K562 (cell line): ENCODE results near the gene RIMOC1. TPM values are rescaled to one million over a fixed set of nuclear protein-coding genes. Genes with fewer than 3 reads are reported as not detected.

Experiments
- ATAC-seq: fragments of 200-7000 bp; cut with Tn5 transposase; 3 replicates; pipeline ENCODE4 v1.9.1; 2020; ENCODE audit warnings: moderate library complexity
- BruUV-seq: library from RNA; stranded (reverse); fragments of 400-500 nt; replicated peaks from 2 replicates; lab custom pipeline; 2021; lab: Mats Ljungman, UMichigan
- CTCF ChIA-PET: fragments of 300-600 bp; formaldehyde crosslinking; extraction: SDS; loops from one replicate; lab custom pipeline; 2021; ENCODE audit warnings: low intra/inter-chr PET ratio; lab: Yijun Ruan, JAX
- POLR2A ChIA-PET: fragments of 300-600, 350-650 bp; sonication (Branson Sonifier 250); formaldehyde crosslinking; extraction: SDS; loops from one replicate; lab custom pipeline; 2021; ENCODE audit warnings: antibody characterized with exemption, inconsistent platforms; lab: Yijun Ruan, JAX
- DNase-seq, 4 experiments: peaks; one replicate each; pipeline versions ENCODE4 v3.0.0 to v3.0.0-alpha.2; 2011 to 2018; ENCODE audit warnings: low spot score in 3 of 4, mixed read lengths in 3 of 4; ENCODE audit errors: extremely low read depth in 1 of 4
- FAIRE-seq: peaks from 2 replicates; lab custom pipeline; 2011; peaks lifted over from hg19 to GRCh38; lab: Jason Lieb, UNC
- H2AFZ ChIP-seq: 2 replicates; pipeline ENCODE4 v1.6.0; 2011; ENCODE audit warnings: low read depth, low read length, control low read depth, inconsistent platforms
- H3K27ac ChIP-seq: fragments of 200-600 bp; 3 replicates; pipeline ENCODE4 v1.8.0; 2011; ENCODE audit warnings: low read depth, mild to moderate bottlenecking, control low read depth, inconsistent platforms, low read length, moderate library complexity, mixed read lengths; ENCODE audit errors: extremely low read depth
- H3K27me3 ChIP-seq, 2 experiments: fragments of 300-600 bp in 1 of 2; 2 replicates in 1 of 2; 3 replicates in 1 of 2; pipeline versions ENCODE4 v1.6.0 to v1.8.0; 2011; ENCODE audit warnings: inconsistent platforms in 2 of 2, low read length in 2 of 2, mild to moderate bottlenecking in 1 of 2, mixed read lengths in 1 of 2, moderate library complexity in 1 of 2; ENCODE audit not compliant: control insufficient read depth in 2 of 2, insufficient read depth in 2 of 2
- H3K36me3 ChIP-seq: fragments of 300-600 bp; 3 replicates; pipeline ENCODE4 v1.8.0; 2011; ENCODE audit warnings: mild to moderate bottlenecking, low read length, inconsistent platforms; ENCODE audit not compliant: control insufficient read depth, insufficient read depth
- H3K4me1 ChIP-seq, 2 experiments: fragments of 200-600 bp in 1 of 2; replicated peaks in 1 of 2; 2 replicates in 1 of 2; 3 replicates in 1 of 2; pipeline versions ENCODE4 v1.5.1 to v1.8.0; 2011; ENCODE audit warnings: inconsistent platforms in 2 of 2, low read length in 2 of 2, mild to moderate bottlenecking in 1 of 2, mixed read lengths in 1 of 2, moderate library complexity in 1 of 2; ENCODE audit not compliant: control insufficient read depth in 2 of 2, insufficient read depth in 2 of 2
- H3K4me2 ChIP-seq: 2 replicates; pipeline ENCODE4 v1.6.1; 2011; ENCODE audit warnings: low read length, control low read depth, inconsistent platforms, mixed read lengths; ENCODE audit not compliant: insufficient read depth
- H3K4me3 ChIP-seq: fragments of 200-600 bp; sonication (generic), shearing (Covaris generic); 2 replicates; pipeline ENCODE4 v1.5.1; 2016; ENCODE audit warnings: control low read depth, inconsistent platforms
- H3K79me2 ChIP-seq: fragments of 200-600 bp; 3 replicates; pipeline ENCODE4 v1.8.0; 2011; ENCODE audit warnings: low read length, inconsistent platforms; ENCODE audit not compliant: control insufficient read depth, insufficient read depth
- H3K9ac ChIP-seq, 2 experiments: 2 replicates each; pipeline versions ENCODE4 v1.6.0 to v1.6.1; 2011; ENCODE audit warnings: low read depth in 2 of 2, low read length in 2 of 2, control low read depth in 1 of 2, inconsistent platforms in 1 of 2, mild to moderate bottlenecking in 1 of 2, mixed read lengths in 1 of 2; ENCODE audit not compliant: insufficient read depth in 1 of 2
- H3K9me1 ChIP-seq: one replicate; pipeline ENCODE4 v1.6.0; 2011; ENCODE audit warnings: inconsistent platforms, mild to moderate bottlenecking, low read length, moderate library complexity; ENCODE audit not compliant: control insufficient read depth, insufficient read depth
- H3K9me3 ChIP-seq: replicated peaks from 2 replicates; pipeline ENCODE4 v1.5.1; 2011; ENCODE audit warnings: low read depth, low read length, inconsistent platforms; ENCODE audit not compliant: control insufficient read depth, insufficient read depth
- H4K20me1 ChIP-seq: replicated peaks from 2 replicates; pipeline ENCODE4 v1.6.1; 2011; ENCODE audit warnings: low read length, inconsistent platforms, mixed read lengths; ENCODE audit not compliant: control insufficient read depth, insufficient read depth
- ATF7 ChIP-seq: fragments of 450-650 bp; IDR thresholded peaks from 2 replicates; pipeline ENCODE4 v1.7.1; 2014; ENCODE audit warnings: mild to moderate bottlenecking, moderate library complexity
- BHLHE40 ChIP-seq: IDR thresholded peaks from 2 replicates; pipeline ENCODE4 v1.6.1; 2011; ENCODE audit warnings: low read length, improper control_type of control experiment
- CBFA2T3 ChIP-seq: fragments of 450-650 bp; IDR thresholded peaks from 2 replicates; pipeline ENCODE4 v1.6.1; 2017
- CHCHD3 ChIP-seq: fragments of 250-450 bp; sonication (Bioruptor Pico); IDR thresholded peaks from 2 replicates; pipeline ENCODE4 v2.1.2; 2022; ENCODE audit warnings: mild to moderate bottlenecking
- ELK1 ChIP-seq: sonication (generic); formaldehyde crosslinking; IDR thresholded peaks from 2 replicates; pipeline ENCODE4 v1.8.1; 2022; ENCODE audit warnings: missing genetic modification reagents
- ERF ChIP-seq: fragments of 450-650 bp; formaldehyde crosslinking; IDR thresholded peaks from 2 replicates; pipeline ENCODE4 v1.4.0; 2020; ENCODE audit warnings: mild to moderate bottlenecking, mixed read lengths
- GABPA ChIP-seq: fragments of 200-800 bp; sonication (Bioruptor generic); conservative IDR thresholded peaks from 2 replicates; pipeline ENCODE4 v1.6.1; 2016; ENCODE audit warnings: low read depth, missing genetic modification characterization, missing compliant biosample characterization
- HDGF ChIP-seq: fragments of 450-650 bp; IDR thresholded peaks from 2 replicates; pipeline ENCODE4 v1.6.1; 2016
- HNRNPH1 ChIP-seq: fragments of 200-400 bp; formaldehyde crosslinking; optimal IDR thresholded peaks from 2 replicates; pipeline ENCODE3; 2017; ENCODE audit warnings: low read depth, mild to moderate bottlenecking, low read length, moderate library complexity
- ILK ChIP-seq: fragments of 450-650 bp; IDR thresholded peaks from 2 replicates; pipeline ENCODE4 v1.6.1; 2016; ENCODE audit warnings: missing genetic modification characterization, low read depth, mild to moderate bottlenecking, missing compliant biosample characterization, moderate library complexity, borderline replicate concordance
- KDM5B ChIP-seq: fragments of 200-600 bp; sonication (generic); IDR thresholded peaks from 2 replicates; pipeline ENCODE4 v1.6.1; 2012; ENCODE audit warnings: low read depth, mild to moderate bottlenecking, moderate library complexity, low read length, control low read depth, inconsistent platforms; ENCODE audit not compliant: insufficient replicate concordance
- KLF6 ChIP-seq: fragments of 250-450 bp; sonication (Bioruptor Pico); IDR thresholded peaks from 2 replicates; pipeline ENCODE4 v1.4.0; 2020; ENCODE audit warnings: mild to moderate bottlenecking, moderate library complexity, borderline replicate concordance
- L3MBTL2 ChIP-seq: fragments of 450-650 bp; IDR thresholded peaks from 2 replicates; pipeline ENCODE4 v1.6.1; 2016; ENCODE audit warnings: mild to moderate bottlenecking, moderate library complexity
- MCM2 ChIP-seq: fragments of 450-650 bp; IDR thresholded peaks from 2 replicates; pipeline ENCODE4 v1.6.1; 2017; ENCODE audit warnings: low read depth, mild to moderate bottlenecking
- NCOA1 ChIP-seq: fragments of 450-650 bp; IDR thresholded peaks from 2 replicates; pipeline ENCODE4 v1.6.1; 2016; ENCODE audit warnings: low read depth
- PTTG1 ChIP-seq: fragments of 450-650 bp; IDR thresholded peaks from 2 replicates; pipeline ENCODE4 v1.6.1; 2016; ENCODE audit warnings: low read depth, mild to moderate bottlenecking, missing genetic modification characterization, missing compliant biosample characterization
- SMAD4 ChIP-seq: fragments of 250-450 bp; sonication (Bioruptor Pico); conservative IDR thresholded peaks from 2 replicates; pipeline ENCODE4 v1.8.0; 2021; ENCODE audit warnings: inconsistent platforms, mild to moderate bottlenecking, moderate library complexity
- TBL1XR1 ChIP-seq, 2 experiments: IDR thresholded peaks; 2 replicates each; pipeline ENCODE4 v1.6.1; 2012; ENCODE audit warnings: improper control_type of control experiment in 2 of 2, low read length in 2 of 2, mild to moderate bottlenecking in 1 of 2
- ZFP30 ChIP-seq: fragments of 250-450 bp; sonication (Bioruptor Pico); IDR thresholded peaks from 2 replicates; pipeline ENCODE4 v1.8.0; 2022; ENCODE audit warnings: moderate library complexity, mild to moderate bottlenecking, inconsistent platforms, borderline replicate concordance
- ZFX ChIP-seq: sonication (generic); formaldehyde crosslinking; IDR thresholded peaks from 2 replicates; pipeline ENCODE4 v1.8.0; 2022; ENCODE audit warnings: mild to moderate bottlenecking, missing genetic modification reagents, moderate library complexity
- ZNF239 ChIP-seq: fragments of 250-450 bp; sonication (Bioruptor Pico); IDR thresholded peaks from 2 replicates; pipeline ENCODE4 v1.4.0; 2020; ENCODE audit warnings: mild to moderate bottlenecking
- ZNF24 ChIP-seq: fragments of 450-650 bp; IDR thresholded peaks from 2 replicates; pipeline ENCODE4 v1.6.1; 2016
- ZNF311 ChIP-seq: fragments of 250-450 bp; sonication (Bioruptor Pico); IDR thresholded peaks from 2 replicates; pipeline ENCODE4 v1.4.0; 2020; ENCODE audit warnings: mild to moderate bottlenecking, moderate library complexity
- ZNF551 ChIP-seq: fragments of 250-450 bp; sonication (Bioruptor Pico); IDR thresholded peaks from 2 replicates; pipeline ENCODE4 v1.5.0; 2021; ENCODE audit warnings: mild to moderate bottlenecking, moderate library complexity
- ZNF76 ChIP-seq: fragments of 250-450 bp; sonication (Bioruptor Pico); IDR thresholded peaks from 2 replicates; pipeline ENCODE4 v1.4.0; 2020; ENCODE audit warnings: mild to moderate bottlenecking, moderate library complexity, borderline replicate concordance
- ZNF766 ChIP-seq: fragments of 200-800 bp; sonication (Bioruptor generic); conservative IDR thresholded peaks from 2 replicates; pipeline ENCODE4 v1.6.1; 2016; ENCODE audit warnings: missing genetic modification characterization, missing compliant biosample characterization
- WGBS: fragments of 100-300 bp; shearing (Covaris generic); methylation state at CpG from one replicate; pipeline ENCODE4 v1.1.6; 2016; ENCODE audit warnings: low coverage, mixed read lengths; ENCODE audit not compliant: insufficient coverage; ENCODE audit errors: missing lambda C conversion rate; 5-methylcytosine and 5-hydroxymethylcytosine counted together
- in situ Hi-C: fragments of 300-500 bp; cut with MboI; formaldehyde crosslinking; loops from 4 replicates; pipeline ENCODE4 v1.15.0; 2018; ENCODE audit warnings: inconsistent platforms, mixed read lengths
- intact Hi-C: fragments of 100-400 bp; cut with micrococcal nuclease; formaldehyde crosslinking; loops from 2 replicates; pipeline ENCODE4 v1.14.2; 2022
- polyA plus RNA-seq, 8 experiments: library from polyadenylated mRNA; depleted of rRNA in 4 of 8; stranded (reverse) in 5 of 8; unstranded in 3 of 8; fragments of >200 nt; fragmentation: Nextera tagmentation in 2 of 8; fragmentation: Illumina TruSeq in 1 of 8; extraction: Ambion mirVana in 2 of 8; extraction: Trizol in 1 of 8; gene quantifications; 2 replicates each; pipeline versions ENCODE4 v1.2.1 to v1.2.3, GENCODE V29; 2011 to 2014; ENCODE audit warnings: inconsistent platforms in 1 of 8, missing spikeins in 1 of 8
- total RNA-seq, 7 experiments: library from RNA; depleted of rRNA in 6 of 7; stranded (reverse); fragments of >200 nt in 6 of 7; fragmentation: Illumina TruSeq in 2 of 7; extraction: Trizol in 2 of 7; gene quantifications; 2 replicates each; pipeline versions ENCODE4 v1.2.1 to v1.2.3, GENCODE V29; 2011 to 2021; ENCODE audit warnings: low replicate concordance in 1 of 7

Gene RIMOC1
- total and polyA plus RNA-seq, 9 of the 15 experiments (the other 6 are each of a cell fraction or from before 2014, with no cell fraction given), result 11.6 to 63.1 (median 30.8) TPM

DNA sequence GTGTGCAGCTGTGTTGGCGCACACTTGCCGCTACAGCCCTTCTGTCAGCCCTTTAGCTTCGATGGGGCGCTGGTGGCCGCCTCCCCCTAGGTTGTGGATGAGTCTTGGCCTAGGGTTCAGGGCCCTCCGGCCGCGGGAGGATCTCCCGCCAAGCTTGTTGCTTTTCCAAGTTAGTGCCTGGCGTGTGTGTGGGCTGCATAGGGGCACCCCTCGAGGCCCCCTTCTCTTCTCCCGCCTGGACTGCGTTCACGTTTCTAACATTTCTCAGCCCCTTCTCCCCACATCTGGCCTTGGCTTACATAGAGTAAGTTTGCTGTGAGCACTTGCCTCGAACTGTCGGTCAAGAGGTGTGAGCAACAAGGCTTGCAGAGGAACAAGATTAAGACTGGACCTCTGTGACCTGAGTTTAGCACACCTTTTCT lies 33.5 kb upstream of the RIMOC1 start:
- Histone ChIP-seq H3K9me3 (no peaks in the 10 kb centered on the region), H2AFZ (peak overlapping the region; percentile 88), H3K27ac (peak overlapping the region; percentile 79), H3K36me3 (peaks cover 10% of the 10 kb centered on the region; the same call in 2 of the 3 replicates), H3K4me3 (peak overlapping the region; percentile 57), H3K4me1 (peaks cover 14 to 16% of the 10 kb centered on the region in 2 experiments; a peak in 4 of 5 replicates), H3K27me3 (no peaks in the 10 kb centered on the region), H3K9me1 (no peaks in the 10 kb centered on the region), H4K20me1 (no peaks in the 10 kb centered on the region), H3K79me2 (peaks cover 42% of the 10 kb centered on the region), H3K9ac (peak overlapping the region; percentile 81 to 92), H3K4me2 (peak overlapping the region; percentile 80)
- POLR2A ChIA-PET, result interaction anchor here (0.7 to 1.0 kb wide), 4 partner anchors 8 to 203 kb away, joined by 3 to 4 read pairs (median 4); no protein-coding TSS in a partner anchor
- peak; percentile 77 for FAIRE-seq
- CTCF ChIA-PET, result no interaction called here
- no peak for DNase-seq
- 7% methylated on average over 16 of the region's 16 CpGs for WGBS
- intact Hi-C loops (loop anchor here (1.0 kb wide), 1 partner anchor 34 kb away; the partner anchor contains the start of gene RIMOC1), in situ Hi-C loops (loop anchor here (25.0 kb wide), 2 partner anchors 717 to 892 kb away; partner anchors contain the start of gene CCDC152)
- TSS peak; percentile 44 for BruUV-seq
- no peak; the same call in 2 of the 3 replicates for ATAC-seq
- TF ChIP-seq SMAD4 (CRISPR knock-in tag) (peak; percentile 76), BHLHE40 (0 out of 2 replicates have a peak, but pooled peaks have one; percentile 2), ZFX (CRISPR knock-in tag) (peak; percentile 64), HDGF (no peak), ZNF311 (CRISPR knock-in tag) (no peak), ATF7 (0 out of 2 replicates have a peak, but pooled peaks have one; percentile 25), PTTG1 (tag) (no peak), CBFA2T3 (no peak), KLF6 (CRISPR knock-in tag) (0 out of 2 replicates have a peak, but pooled peaks have one; percentile 1), ILK (tag) (no peak), ZNF24 (0 out of 2 replicates have a peak, but pooled peaks have one; percentile 0), TBL1XR1 (IDR thresholded peaks at IDR 0.05; ENCODE audit: low read length in 2 of 2) (no peak), L3MBTL2 (peak; percentile 88), ELK1 (CRISPR knock-in tag) (no peak), ERF (CRISPR knock-in tag) (no peak), ZNF76 (0 out of 2 replicates have a peak, but pooled peaks have one; percentile 53), ZNF239 (CRISPR knock-in tag) (no peak), KDM5B (peak; percentile 6), MCM2 (no peak), ZNF551 (CRISPR knock-in tag) (no peak), NCOA1 (no peak), ZNF766 (CRISPR knock-in tag) (no peak), GABPA (tag) (peak; percentile 19; the same call in 1 of the 2 replicates), HNRNPH1 (no peak), CHCHD3 (CRISPR knock-in tag) (no peak), ZFP30 (CRISPR knock-in tag) (no peak)
